Naive thymus-derived CD8-positive, alpha-beta T cell (primary cell): Measurements from ENCODE around the gene DAPK2. TPM values are rescaled to one million over a fixed set of nuclear protein-coding genes. Genes with fewer than 3 reads are reported as not detected.
"Not testable (repeated sequence)": the region's sequence is repeated elsewhere in the genome, so short reads cannot be mapped to it uniquely, and the experiment has no call there.

Source experiments
- ATAC-seq, 2 donors: fragments of 150-1000 bp; cut with Tn5 transposase in 1 of 2; sonication (Bioruptor Pico), chemical (Tn5 transposase) in 1 of 2; 1 replicate in 1 of 2; 2 replicates in 1 of 2; pipeline ENCODE4 v1.10.0; 2021; ENCODE audit warnings: mild to moderate bottlenecking in 2 of 2, moderate library complexity in 2 of 2
- POLR2A ChIA-PET: fragments of 350-600 bp; sonication (Branson Sonifier 250); formaldehyde crosslinking; loops from one replicate; lab custom pipeline; 2021; ENCODE audit warnings: antibody characterized with exemption; lab: Charles Lee
- DNase-seq, 10 donors: peaks; one replicate each; pipeline versions ENCODE4 v3.0.0 to v3.0.0-alpha.2; 2020 to 2022
- H3K27ac Mint-ChIP-seq, 10 donors: one replicate each; pipeline ENCODE4 v1.8.0; 2020 to 2022; ENCODE audit warnings: mild to moderate bottlenecking in 10 of 10, mixed read lengths in 10 of 10, moderate library complexity in 4 of 10, inconsistent platforms in 1 of 10
- H3K27me3 Mint-ChIP-seq, 5 donors: one replicate each; pipeline ENCODE4 v1.8.0; 2021 to 2022; ENCODE audit warnings: mixed read lengths in 5 of 5
- H3K36me3 Mint-ChIP-seq, 3 donors: one replicate each; pipeline ENCODE4 v1.8.0; 2020 to 2022; ENCODE audit warnings: mixed read lengths in 3 of 3, mild to moderate bottlenecking in 2 of 3, inconsistent platforms in 1 of 3
- H3K4me1 Mint-ChIP-seq, 4 donors: one replicate each; pipeline ENCODE4 v1.8.0; 2021 to 2022; ENCODE audit warnings: mixed read lengths in 4 of 4
- H3K4me3 Mint-ChIP-seq, 10 donors: one replicate each; pipeline ENCODE4 v1.8.0; 2020 to 2022; ENCODE audit warnings: mild to moderate bottlenecking in 10 of 10, mixed read lengths in 10 of 10, moderate library complexity in 6 of 10, inconsistent platforms in 1 of 10
- H3K9me3 Mint-ChIP-seq, 9 donors: one replicate each; pipeline ENCODE4 v1.8.0; 2020 to 2022; ENCODE audit warnings: mixed read lengths in 9 of 9, mild to moderate bottlenecking in 3 of 9, inconsistent platforms in 1 of 9, moderate library complexity in 1 of 9
- polyA plus RNA-seq, 3 donors: library from polyadenylated mRNA; unstranded; fragments of 300-500 nt; fragmentation: Illumina TruSeq; gene quantifications; one replicate each; pipeline ENCODE4 v1.2.3, GENCODE V29; 2021
- total RNA-seq, 8 experiments: library from RNA in 2 of 8; stranded (reverse) in 2 of 8; gene quantifications; one replicate each; pipeline ENCODE4 v1.2.3 and lab custom pipeline; 2021 to 2026

The DAPK2 gene
- total and polyA plus RNA-seq, 5 experiments from 2014 or later, result 0.41 to 4.0 (median 1.3) TPM

DNA sequence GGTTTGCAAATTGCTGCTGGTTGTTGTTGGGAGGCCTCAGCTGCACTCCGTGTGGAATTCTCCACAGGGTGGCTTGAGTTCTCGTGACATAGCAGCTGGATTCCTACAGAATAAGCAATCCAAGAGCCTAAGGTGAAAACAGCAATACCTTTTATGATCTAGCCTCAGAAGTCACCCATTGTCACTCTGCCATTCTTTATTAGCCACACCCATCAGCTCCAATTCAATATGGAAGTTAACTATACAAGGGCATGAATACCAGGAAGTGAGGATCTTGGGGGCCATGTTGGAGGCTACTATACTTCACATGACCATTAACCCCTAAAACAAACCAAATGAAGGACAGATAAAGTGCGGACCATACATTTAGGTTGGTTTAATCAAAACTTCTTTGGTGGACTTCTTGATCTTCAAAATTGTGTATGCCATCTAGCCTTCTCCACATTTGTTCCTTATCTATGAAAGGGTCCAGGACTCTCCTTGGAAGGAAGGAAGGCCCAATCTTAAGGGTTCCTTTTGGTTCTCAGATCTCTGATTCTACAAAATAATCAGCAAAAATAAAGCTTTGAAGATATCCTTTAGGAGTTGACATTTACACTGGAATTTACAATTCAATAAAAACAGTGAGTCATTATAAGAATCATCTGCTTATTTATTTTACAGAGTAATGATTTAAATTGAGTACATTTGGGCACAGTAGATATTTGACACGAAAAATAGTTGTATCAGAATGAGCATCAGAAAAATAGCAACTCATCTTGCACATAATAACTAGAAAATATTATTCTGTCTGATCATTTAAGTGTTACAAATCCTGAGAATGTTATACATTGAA is 25.9 kb upstream of the DAPK2 start:
- ATAC-seq (no peak), DNase-seq (no peak)
- POLR2A ChIA-PET, result no interaction called here
- peak overlapping the region in 4 of 10 donors; percentile 9 to 79 (median 12) for H3K27ac Mint-ChIP-seq
- H3K27me3 Mint-ChIP-seq, result no peaks in the 10 kb centered on the region
- peaks cover 0 to 31% (median 5%) of the 10 kb centered on the region in 3 donors for H3K36me3 Mint-ChIP-seq
- H3K4me1 Mint-ChIP-seq, result peaks cover 8 to 18% (median 14%) of the 10 kb centered on the region in 4 donors
- no peak overlapping the region for H3K4me3 Mint-ChIP-seq
- H3K9me3 Mint-ChIP-seq, result no peaks in the 10 kb centered on the region

DNA sequence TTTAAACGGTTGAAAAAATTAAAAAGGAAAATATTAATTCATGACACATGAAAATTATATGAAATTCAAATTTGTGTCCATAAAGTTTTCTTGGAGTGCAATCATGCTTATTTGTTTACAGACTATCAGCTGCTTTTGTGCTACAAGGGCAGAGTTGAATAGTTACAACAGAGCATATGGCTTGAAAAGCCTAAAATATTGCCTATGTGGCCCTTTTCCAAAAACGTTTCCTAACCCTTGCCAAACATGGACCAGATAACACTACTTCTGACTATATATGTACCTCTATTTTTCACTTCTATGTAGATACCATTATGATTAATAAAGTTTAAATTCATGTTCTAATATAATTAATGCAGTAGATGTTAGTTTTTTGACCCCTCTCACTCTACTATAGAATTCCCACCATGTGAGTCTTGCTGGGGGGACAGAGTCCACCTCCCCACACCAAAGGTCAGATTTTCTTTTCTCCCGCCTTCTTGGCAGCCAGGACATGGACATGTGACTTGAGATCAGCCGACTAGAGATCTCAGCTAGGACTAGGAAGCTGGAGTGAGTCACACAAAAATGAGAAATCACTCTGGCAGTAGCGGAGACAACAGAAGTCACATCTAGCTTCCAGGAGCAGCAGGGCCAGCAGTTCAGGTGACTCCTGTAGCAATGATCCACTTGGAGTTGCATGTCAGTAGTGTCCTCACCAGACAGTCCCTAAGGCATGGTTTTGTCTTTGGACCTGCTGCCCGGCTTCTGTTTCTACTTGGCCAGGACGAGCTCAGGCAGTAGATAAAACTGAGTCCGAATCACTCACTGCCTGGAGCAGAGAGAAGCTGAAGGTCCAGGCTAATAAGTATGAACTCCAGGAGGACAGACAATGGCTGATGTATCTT is 24.9 kb upstream of the DAPK2 start:
- no peak for DNase-seq

GRCh38 chr15:64070106-64070505 is 23.8 kb upstream of the DAPK2 start:
- POLR2A ChIA-PET, result no interaction called here
- ATAC-seq (no peak), DNase-seq (no peak)
- peak overlapping the region in 1 of 10 donors; percentile 15 for H3K27ac Mint-ChIP-seq
- peaks cover 0 to 25% (median 5%) of the 10 kb centered on the region in 3 donors for H3K36me3 Mint-ChIP-seq
- H3K4me3 Mint-ChIP-seq, result no peak overlapping the region
- H3K9me3 Mint-ChIP-seq, result no peaks in the 10 kb centered on the region
- H3K4me1 Mint-ChIP-seq, result peaks cover 6 to 13% (median 8%) of the 10 kb centered on the region in 4 donors
- no peaks in the 10 kb centered on the region for H3K27me3 Mint-ChIP-seq

More for the DNA sequence above, 24.9 kb upstream of the DAPK2 start:
- no peak for ATAC-seq
- Mint-ChIP-seq H3K27me3 (no peaks in the 10 kb centered on the region), H3K9me3 (no peaks in the 10 kb centered on the region), H3K27ac (peak overlapping the region in 3 of 10 donors; percentile 10 to 59 (median 35)), H3K4me1 (peaks cover 8 to 16% (median 12%) of the 10 kb centered on the region in 4 donors), H3K36me3 (peaks cover 0 to 31% (median 5%) of the 10 kb centered on the region in 3 donors), H3K4me3 (peak overlapping the region in 1 of 10 donors; percentile 20)
- POLR2A ChIA-PET, result interaction anchor here (0.6 kb wide), 1 partner anchor 18 kb away, joined by 3 read pairs; no protein-coding TSS in a partner anchor

DNA sequence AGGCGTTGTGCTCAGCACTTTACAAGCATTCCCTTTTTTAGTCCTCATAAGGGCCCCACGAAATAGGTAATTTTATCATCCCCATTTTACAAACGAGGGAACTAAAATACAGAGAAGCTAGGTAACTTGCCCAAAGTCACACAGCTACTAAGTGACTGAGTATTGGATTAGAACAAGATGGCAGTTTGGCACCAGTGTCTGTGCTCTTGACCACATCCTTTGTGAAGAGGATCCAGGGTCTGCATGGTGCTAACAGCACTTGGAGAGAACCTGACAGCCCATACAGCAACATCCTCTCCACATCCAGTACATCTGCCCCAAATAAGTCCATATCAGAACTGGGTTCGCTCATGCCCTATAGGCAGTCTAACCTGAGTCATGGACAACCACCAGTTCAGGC is 21.8 kb upstream of the DAPK2 start:
- peaks cover 0 to 17% (median 5%) of the 10 kb centered on the region in 3 donors for H3K36me3 Mint-ChIP-seq
- POLR2A ChIA-PET, result interaction anchor here (1.1 to 2.0 kb wide), 2 partner anchors 168 to 316 kb away, joined by 3 to 12 read pairs; no protein-coding TSS in a partner anchor
- H3K4me1 Mint-ChIP-seq, result peaks cover 6 to 13% (median 8%) of the 10 kb centered on the region in 4 donors
- no peaks in the 10 kb centered on the region for H3K27me3 Mint-ChIP-seq
- no peaks in the 10 kb centered on the region for H3K9me3 Mint-ChIP-seq
- ATAC-seq (no peak), DNase-seq (no peak)
- no peak overlapping the region for H3K4me3 Mint-ChIP-seq
- peak overlapping the region in 1 of 10 donors; percentile 71 for H3K27ac Mint-ChIP-seq

- peak overlapping the region in 4 of 10 donors; percentile 56 to 71 (median 68) for H3K27ac Mint-ChIP-seq
- peaks cover 6 to 13% (median 8%) of the 10 kb centered on the region in 4 donors for H3K4me1 Mint-ChIP-seq
Observed at GRCh38 chr15:64067564-64068030, 21.3 kb upstream of the DAPK2 start.

DNA sequence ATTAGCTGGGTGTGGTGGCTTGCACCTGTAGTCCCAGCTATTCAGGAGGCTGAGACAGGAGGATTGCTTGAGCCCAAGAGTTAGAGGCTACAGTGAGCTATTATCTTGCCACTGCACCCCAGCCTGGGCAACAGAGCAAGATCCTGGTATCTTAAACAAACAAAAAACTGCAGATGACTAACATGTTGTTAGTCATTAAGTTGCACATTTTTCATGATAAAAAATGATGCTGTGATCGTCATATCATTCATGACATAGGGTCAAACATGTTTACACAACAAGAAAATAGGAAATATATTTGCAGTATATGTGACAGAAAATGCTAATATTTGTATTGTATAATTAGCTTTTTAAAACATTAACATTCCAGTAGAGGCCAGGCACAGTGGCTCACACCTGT is 20.2 kb upstream of the DAPK2 start:
- POLR2A ChIA-PET, result interaction anchor here (1.3 to 2.0 kb wide), 2 partner anchors 121 to 314 kb away, joined by 3 to 12 read pairs; no protein-coding TSS in a partner anchor
- no peaks in the 10 kb centered on the region for H3K9me3 Mint-ChIP-seq
- H3K4me1 Mint-ChIP-seq, result peaks cover 6 to 13% (median 8%) of the 10 kb centered on the region in 4 donors
- ATAC-seq, result no peak
- no peaks in the 10 kb centered on the region for H3K27me3 Mint-ChIP-seq
- peaks cover 0 to 3% (median 0%) of the 10 kb centered on the region in 3 donors for H3K36me3 Mint-ChIP-seq
- DNase-seq, result no peak
- H3K27ac Mint-ChIP-seq, result no peak overlapping the region
- no peak overlapping the region for H3K4me3 Mint-ChIP-seq

More at GRCh38 chr15:64067564-64068030, 21.3 kb upstream of the DAPK2 start:
- Mint-ChIP-seq H3K27me3 (no peaks in the 10 kb centered on the region), H3K36me3 (peaks cover 0 to 12% (median 5%) of the 10 kb centered on the region in 3 donors), H3K9me3 (no peaks in the 10 kb centered on the region), H3K4me3 (no peak overlapping the region)
- ATAC-seq (peak; percentile 90), DNase-seq (peak; percentile 31 to 82 (median 72))
- POLR2A ChIA-PET, result interaction anchor here (1.1 to 2.0 kb wide), 3 partner anchors 122 to 315 kb away, joined by 3 to 12 read pairs (median 3); no protein-coding TSS in a partner anchor

DNA sequence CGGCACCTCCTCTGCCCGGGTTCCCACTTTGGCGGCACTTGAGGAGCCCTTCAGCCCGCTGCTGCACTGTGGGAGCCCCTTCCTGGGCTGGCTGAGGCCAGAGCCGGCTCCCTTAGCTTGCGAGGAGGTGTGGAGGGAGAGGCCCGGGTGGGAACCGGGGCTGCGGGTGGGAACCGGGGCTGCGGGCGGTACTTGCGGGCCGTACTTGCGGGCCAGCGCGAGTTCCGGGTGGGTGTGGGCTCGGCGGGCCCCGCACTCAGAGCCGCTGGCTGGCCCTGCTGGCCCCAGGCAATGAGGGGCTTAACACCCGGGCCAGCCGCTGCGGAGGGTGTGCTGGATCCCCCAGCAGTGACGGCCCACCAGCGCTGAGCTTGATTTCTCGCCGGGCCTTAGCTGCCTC is 14.4 kb upstream of the DAPK2 start:
- ATAC-seq, result no peak
- no peaks in the 10 kb centered on the region for H3K27me3 Mint-ChIP-seq
- POLR2A ChIA-PET, result no interaction called here

GRCh38 chr15:64059104-64059503 is 12.8 kb upstream of the DAPK2 start:
- H3K36me3 Mint-ChIP-seq, ATAC-seq, POLR2A ChIA-PET, H3K9me3 Mint-ChIP-seq, H3K27me3 Mint-ChIP-seq, H3K4me1 Mint-ChIP-seq, H3K27ac Mint-ChIP-seq, H3K4me3 Mint-ChIP-seq, DNase-seq: not testable (repeated sequence)

More for the DNA sequence above, 14.4 kb upstream of the DAPK2 start:
- Mint-ChIP-seq H3K27ac (no peak overlapping the region), H3K4me3 (no peak overlapping the region), H3K4me1 (no peaks in the 10 kb centered on the region), H3K36me3 (no peaks in the 10 kb centered on the region), H3K9me3 (peaks cover 0 to 2% (median 0%) of the 10 kb centered on the region in 9 donors)
- no peak for DNase-seq

DNA sequence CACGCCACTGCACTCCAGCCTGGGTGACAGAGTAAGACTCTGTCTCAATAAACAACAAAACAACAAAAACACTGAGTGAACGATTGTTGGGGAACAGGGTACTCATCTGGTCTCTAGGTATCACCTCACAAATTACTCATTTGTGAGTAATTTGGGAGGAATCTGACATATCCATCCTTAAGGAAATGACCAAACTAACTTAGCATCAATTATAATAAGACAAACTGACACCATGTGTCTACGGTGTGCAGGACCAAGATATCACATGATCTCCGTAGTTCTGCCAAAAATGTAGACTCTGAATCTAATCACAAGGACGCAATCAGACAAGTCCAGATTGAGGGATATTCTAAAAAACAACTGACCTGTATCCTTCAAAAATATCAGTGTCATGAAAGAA is 12.0 kb upstream of the DAPK2 start:
- peaks cover 0 to 2% (median 0%) of the 10 kb centered on the region in 9 donors for H3K9me3 Mint-ChIP-seq
- H3K36me3 Mint-ChIP-seq, result no peaks in the 10 kb centered on the region
- POLR2A ChIA-PET, result no interaction called here
- no peaks in the 10 kb centered on the region for H3K4me1 Mint-ChIP-seq
- no peak for ATAC-seq
- no peak overlapping the region for H3K27ac Mint-ChIP-seq
- no peak overlapping the region for H3K4me3 Mint-ChIP-seq
- DNase-seq, result no peak
- H3K27me3 Mint-ChIP-seq, result no peaks in the 10 kb centered on the region

GRCh38 chr15:64053674-64054073 is 7.4 kb upstream of the DAPK2 start:
- ATAC-seq, H3K9me3 Mint-ChIP-seq: not testable (repeated sequence)

GRCh38 chr15:64052925-64053491 is 6.7 kb upstream of the DAPK2 start:
- peaks cover 4 to 13% (median 10%) of the 10 kb centered on the region in 5 donors for H3K27me3 Mint-ChIP-seq
- peaks cover 0 to 17% (median 1%) of the 10 kb centered on the region in 4 donors for H3K4me1 Mint-ChIP-seq
- H3K36me3 Mint-ChIP-seq, result no peaks in the 10 kb centered on the region
- H3K4me3 Mint-ChIP-seq, result no peak overlapping the region
- DNase-seq (no peak), ATAC-seq (no peak)
- no peak overlapping the region for H3K27ac Mint-ChIP-seq
- no peaks in the 10 kb centered on the region for H3K9me3 Mint-ChIP-seq
- POLR2A ChIA-PET, result no interaction called here

More at GRCh38 chr15:64053674-64054073, 7.4 kb upstream of the DAPK2 start:
- peaks cover 0 to 11% (median 1%) of the 10 kb centered on the region in 4 donors for H3K4me1 Mint-ChIP-seq
- H3K4me3 Mint-ChIP-seq, POLR2A ChIA-PET, DNase-seq, H3K27ac Mint-ChIP-seq, H3K27me3 Mint-ChIP-seq, H3K36me3 Mint-ChIP-seq: not testable (repeated sequence)
